Coronary artery (tissue), 2 donors: ENCODE data around the gene TIAM2.

ENCODE experiments used
- DNase-seq: peaks from one replicate; pipeline ENCODE4 v3.0.0-alpha.2; 2017; ENCODE audit warnings: low spot score
- H3K27ac ChIP-seq, 2 donors: fragments of 200-600 bp; sonication (generic); one replicate each; pipeline ENCODE4 v1.5.1; 2016 to 2019
- H3K4me3 ChIP-seq: fragments of 200-600 bp; sonication (generic); 2 replicates; pipeline ENCODE4 v1.5.1; 2016; ENCODE audit warnings: mild to moderate bottlenecking, moderate library complexity
- CTCF ChIP-seq: fragments of 200-600 bp; sonication (generic); IDR thresholded peaks from one replicate; pipeline ENCODE4 v1.5.1; 2019; ENCODE audit warnings: antibody characterized with exemption

TIAM2 gene

GRCh38 chr6:154991207-154991606, 3.9 kb upstream of the TIAM2 start:
- no peak for TF ChIP-seq CTCF
- no peak for DNase-seq
- no peak overlapping the region for H3K27ac ChIP-seq
- no peak overlapping the region for H3K4me3 ChIP-seq

- H3K4me3 ChIP-seq = no peak overlapping the region
- no peak for DNase-seq
- no peak for TF ChIP-seq CTCF
- no peak overlapping the region for H3K27ac ChIP-seq
Observed at GRCh38 chr6:154993026-154993425, 2.1 kb upstream of the TIAM2 start.

GRCh38 chr6:154993710-154994109, 1.4 kb upstream of the TIAM2 start:
- TF ChIP-seq CTCF = no peak
- H3K4me3 ChIP-seq = no peak overlapping the region
- H3K27ac ChIP-seq = no peak overlapping the region
- no peak for DNase-seq

GRCh38 chr6:154994836-154995253, 270 bp upstream of the TIAM2 start:
- TF ChIP-seq CTCF = no peak
- Histone ChIP-seq H3K27ac (peak overlapping the region in 1 of 2 donors; percentile 48), H3K4me3 (peak overlapping the region; percentile 80)
- DNase-seq = no peak

GRCh38 chr6:154996016-154996590, 988 bp downstream of the TIAM2 start:
- no peak for DNase-seq
- Histone ChIP-seq H3K27ac (peak overlapping the region in 1 of 2 donors; percentile 48), H3K4me3 (peak overlapping the region; percentile 80)
- TF ChIP-seq CTCF = no peak

DNA sequence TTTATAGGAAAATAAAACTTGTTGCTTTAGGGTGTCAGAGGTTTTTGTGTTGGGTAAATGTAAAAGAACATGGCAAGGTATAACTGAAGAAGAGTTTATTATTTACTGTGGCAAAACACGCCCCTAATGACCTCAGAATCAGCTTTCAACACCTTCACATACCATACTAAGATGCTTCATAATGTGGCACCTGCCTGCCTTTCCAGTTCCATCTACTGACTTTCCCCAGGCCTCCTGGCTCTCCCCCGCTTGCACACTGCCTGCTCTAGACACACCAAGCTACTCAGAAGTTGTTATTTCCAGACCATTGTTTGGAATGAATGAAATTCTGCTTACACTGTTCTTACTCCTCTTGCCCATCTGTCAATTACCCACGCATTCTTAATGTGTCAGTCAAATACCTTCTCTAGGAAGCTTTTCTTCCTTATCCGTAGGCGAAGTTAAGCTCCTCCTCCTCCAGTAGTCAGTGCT, 1.8 kb downstream of the TIAM2 start:
- TF ChIP-seq CTCF = no peak
- Histone ChIP-seq H3K27ac (no peak overlapping the region), H3K4me3 (no peak overlapping the region)
- no peak for DNase-seq

- Histone ChIP-seq H3K27ac (no peak overlapping the region), H3K4me3 (no peak overlapping the region)
- no peak for TF ChIP-seq CTCF
- no peak for DNase-seq
Observed at GRCh38 chr6:154998855-154999254, 3.7 kb downstream of the TIAM2 start.
